ENCODE results near the gene IGSF23. TPM values are rescaled to one million over a fixed set of nuclear protein-coding genes. Genes with fewer than 3 reads are reported as not detected.

The IGSF23 gene
- total and polyA plus RNA-seq, 3 donors from 2014 or later: 0.37 to 0.79 TPM; not detected in 1

MicroRNAs within 50 kb of the gene (microRNA counts, 767-probe panel; counts per million panel counts)
- microRNA hsa-miR-4531: 4,111 to 4,338 counts per million in 2 donors

Small RNA genes lying within 50 kb of the gene (microRNA-seq; reads per million reads assigned to microRNA genes)
- 0 reads per million in 2 donors for gene MIR4531 (ENCODE audit: borderline number of aligned reads in 2 of 2, borderline replicate concordance in 1 of 2)

Small RNA genes lying within 50 kb of the gene (small RNA-seq; reads per million reads assigned to genes)
- 0 to 0.18 reads per million in 2 donors for gene AC243964.1

Other genes starting within 250 kb of the IGSF23 start
- gene ZNF285, start 212.0 kb upstream of the IGSF23 start, total RNA-seq: 1 to 10 TPM; 7.1 to 7.9 TPM
- gene ZNF285, start 212.0 kb upstream of the IGSF23 start, polyA plus RNA-seq (ENCODE audit: insufficient read depth, low read depth, low replicate concordance): 5.4 TPM
- gene ZNF229, start 165.1 kb upstream of the IGSF23 start, total RNA-seq: 1 to 10 TPM; 5.1 to 5.8 TPM
- 4.4 TPM for gene ZNF229, start 165.1 kb upstream of the IGSF23 start, polyA plus RNA-seq (ENCODE audit: insufficient read depth, low read depth, low replicate concordance)
- 1 to 10 TPM; 6.9 to 8.9 TPM for gene ZNF180, start 113.0 kb upstream of the IGSF23 start, total RNA-seq
- 4.7 TPM for gene ZNF180, start 113.0 kb upstream of the IGSF23 start, polyA plus RNA-seq (ENCODE audit: insufficient read depth, low read depth, low replicate concordance)
- under 1 TPM; 0.62 to 0.87 TPM for gene CEACAM20, start 83.9 kb upstream of the IGSF23 start, total RNA-seq
- gene CEACAM20, start 83.9 kb upstream of the IGSF23 start, polyA plus RNA-seq (ENCODE audit: insufficient read depth, low read depth, low replicate concordance): 0.53 TPM
- gene PVR, start 30.3 kb downstream of the IGSF23 start, total RNA-seq: 10 to 100 TPM; 29.1 to 41.1 TPM
- 31.9 TPM for gene PVR, start 30.3 kb downstream of the IGSF23 start, polyA plus RNA-seq (ENCODE audit: insufficient read depth, low read depth, low replicate concordance)
- 10 to 100 TPM in 1 of 2 donors, 1 to 10 TPM in 1; 9.9 to 11.2 TPM for gene CEACAM19, start 57.9 kb downstream of the IGSF23 start, total RNA-seq
- gene CEACAM19, start 57.9 kb downstream of the IGSF23 start, polyA plus RNA-seq (ENCODE audit: insufficient read depth, low read depth, low replicate concordance): 14.7 TPM
- gene CEACAM16, start 85.6 kb downstream of the IGSF23 start, total RNA-seq: under 1 TPM in 1 of 2 donors, not detected in 1; 0.50 TPM
- gene CEACAM16, start 85.6 kb downstream of the IGSF23 start, polyA plus RNA-seq (ENCODE audit: insufficient read depth, low read depth, low replicate concordance): not detected
- gene BCL3, start 135.1 kb downstream of the IGSF23 start, total RNA-seq: 10 to 100 TPM; 31.7 to 38.1 TPM
- 15.5 TPM for gene BCL3, start 135.1 kb downstream of the IGSF23 start, polyA plus RNA-seq (ENCODE audit: insufficient read depth, low read depth, low replicate concordance)
- gene CBLC, start 164.3 kb downstream of the IGSF23 start, total RNA-seq: 1 to 10 TPM; 4.9 to 6.9 TPM
- gene CBLC, start 164.3 kb downstream of the IGSF23 start, polyA plus RNA-seq (ENCODE audit: insufficient read depth, low read depth, low replicate concordance): 1.9 TPM
- gene BCAM, start 195.5 kb downstream of the IGSF23 start, total RNA-seq: 100 to 1,000 TPM in 1 of 2 donors, 10 to 100 TPM in 1; 67.8 to 128 TPM
- gene BCAM, start 195.5 kb downstream of the IGSF23 start, polyA plus RNA-seq (ENCODE audit: insufficient read depth, low read depth, low replicate concordance): 113 TPM
- gene NECTIN2, start 232.7 kb downstream of the IGSF23 start, total RNA-seq: 100 to 1,000 TPM; 268 to 278 TPM
- gene NECTIN2, start 232.7 kb downstream of the IGSF23 start, polyA plus RNA-seq (ENCODE audit: insufficient read depth, low read depth, low replicate concordance): 158 TPM